ENCODE measurements around the gene PTCHD1. TPM values are rescaled to one million over a fixed set of nuclear protein-coding genes. Genes with fewer than 3 reads are reported as not detected.

PTCHD1 gene
- total RNA-seq, 1 experiment from 2014 or later, result not detected

DNA sequence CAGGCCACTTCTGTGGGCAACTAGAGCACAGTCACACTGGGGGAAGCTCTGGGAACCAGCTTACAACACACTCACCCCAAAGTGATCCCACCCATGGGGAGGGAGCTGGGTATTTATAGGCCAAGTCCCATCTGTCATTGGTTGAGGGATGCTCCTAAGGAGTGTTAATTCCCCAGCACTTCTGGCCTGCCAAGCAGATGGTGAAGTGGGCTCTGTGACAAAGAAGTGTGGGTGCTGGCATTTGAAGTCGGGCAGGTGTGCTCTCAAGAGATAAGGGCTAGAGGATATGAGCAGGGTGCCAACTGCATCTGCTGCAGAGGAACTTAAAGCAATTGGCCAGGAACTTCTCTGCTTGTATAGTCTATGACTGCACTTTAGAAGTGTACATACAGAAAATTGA, 30.9 kb downstream of the PTCHD1 start:
- DNase-seq (ENCODE audit: low read depth, low spot score), result no peak
- Histone ChIP-seq H2AFZ (ENCODE audit: low read depth, low read length, poor library complexity, severe bottlenecking) (no peak overlapping the region), H3K36me3 (ENCODE audit: control insufficient read depth in 1 of 2, insufficient read depth in 2 of 2, low read length in 2 of 2) (no peaks in the 10 kb centered on the region), H3K9me2 (ENCODE audit: insufficient read depth) (no peaks in the 10 kb centered on the region), H4K20me1 (ENCODE audit: insufficient read depth) (no peaks in the 10 kb centered on the region), H3K27me3 (ENCODE audit: insufficient read depth, low read length) (peaks cover 13% of the 10 kb centered on the region; the same call in 1 of the 2 replicates), H3K79me2 (ENCODE audit: insufficient read depth, low read length) (no peaks in the 10 kb centered on the region), H3K4me2 (ENCODE audit: low read length) (no peak overlapping the region), H3K4me1 (ENCODE audit: control insufficient read depth in 1 of 2, insufficient read depth in 2 of 2, low read length in 2 of 2) (no peaks in the 10 kb centered on the region), H3K9me3 (ENCODE audit: control insufficient read depth in 1 of 2, insufficient read depth in 1 of 2, low read depth in 1 of 2, low read length in 2 of 2) (no peaks in the 10 kb centered on the region), H3K4me3 (replicated peaks in 1 of 2; ENCODE audit: low read depth in 1 of 2, low read length in 2 of 2) (no peak overlapping the region), H3K27ac (ENCODE audit: low read depth, low read length) (no peak overlapping the region), H3K9ac (ENCODE audit: low read length) (no peak overlapping the region)
- CTCF ChIA-PET, result no interaction called here
- POLR2A ChIA-PET, result no interaction called here
- TF ChIP-seq TCF7L2 (IDR thresholded peaks at IDR 0.05; ENCODE audit: borderline replicate concordance, extremely low read depth, insufficient read depth, insufficient read length) (no peak), ZNF274 (IDR thresholded peaks at IDR 0.05; ENCODE audit: low read depth, low read length) (no peak), EGR1 (IDR thresholded peaks at IDR 0.05; ENCODE audit: low read depth) (no peak), YY1 (IDR thresholded peaks at IDR 0.05; ENCODE audit: extremely low read depth, insufficient replicate concordance, low read depth, low read length) (no peak), FOSL1 (IDR thresholded peaks at IDR 0.05; ENCODE audit: low read depth) (no peak)
- BruUV-seq (replicated peaks), result no TSS peak
- RAD21 ChIA-PET (ENCODE audit: low non-redundant PET in 1 of 2, low total read pairs in 2 of 2, uncharacterized antibody in 2 of 2, unreplicated experiment in 2 of 2), result no interaction called here
- intact Hi-C loops (cut with micrococcal nuclease), result no loop called here
- no peak for ATAC-seq

DNA sequence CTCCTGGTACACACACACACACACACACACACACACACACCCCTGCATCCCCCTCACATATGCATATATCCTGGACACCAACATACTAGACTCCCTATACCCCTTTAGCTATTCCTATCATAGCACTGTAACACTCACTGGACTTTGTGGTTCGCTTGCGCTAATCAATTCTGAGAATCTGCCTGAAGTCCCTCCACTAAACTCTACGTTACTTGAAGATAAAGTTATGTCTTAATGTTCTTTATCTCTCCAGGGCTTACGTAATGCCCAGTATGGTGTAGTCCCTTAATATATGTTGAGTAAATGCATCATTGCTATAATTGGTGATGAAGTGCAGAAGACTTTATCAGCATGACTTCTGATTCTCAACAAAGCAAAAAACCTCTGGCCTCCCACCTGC, 32.3 kb downstream of the PTCHD1 start:
- intact Hi-C loops (cut with micrococcal nuclease), result no loop called here
- TF ChIP-seq TCF7L2 (IDR thresholded peaks at IDR 0.05; ENCODE audit: borderline replicate concordance, extremely low read depth, insufficient read depth, insufficient read length) (no peak), FOSL1 (IDR thresholded peaks at IDR 0.05; ENCODE audit: low read depth) (no peak), ZNF274 (IDR thresholded peaks at IDR 0.05; ENCODE audit: low read depth, low read length) (no peak), ELF1 (IDR thresholded peaks at IDR 0.05; ENCODE audit: borderline replicate concordance, low read depth) (no peak), SIN3A (IDR thresholded peaks at IDR 0.05; ENCODE audit: low read depth) (no peak), RAD21 (IDR thresholded peaks at IDR 0.05; ENCODE audit: low read depth) (no peak), SRF (IDR thresholded peaks at IDR 0.05; ENCODE audit: low read depth) (no peak), EZH2 (IDR thresholded peaks at IDR 0.05) (no peak), CEBPB (IDR thresholded peaks at IDR 0.05; ENCODE audit: low read depth) (no peak), POLR2A (IDR thresholded peaks at IDR 0.05; ENCODE audit: borderline replicate concordance, extremely low read depth, insufficient read depth, insufficient read length) (no peak)
- TF ChIP-seq, protein P1, sequence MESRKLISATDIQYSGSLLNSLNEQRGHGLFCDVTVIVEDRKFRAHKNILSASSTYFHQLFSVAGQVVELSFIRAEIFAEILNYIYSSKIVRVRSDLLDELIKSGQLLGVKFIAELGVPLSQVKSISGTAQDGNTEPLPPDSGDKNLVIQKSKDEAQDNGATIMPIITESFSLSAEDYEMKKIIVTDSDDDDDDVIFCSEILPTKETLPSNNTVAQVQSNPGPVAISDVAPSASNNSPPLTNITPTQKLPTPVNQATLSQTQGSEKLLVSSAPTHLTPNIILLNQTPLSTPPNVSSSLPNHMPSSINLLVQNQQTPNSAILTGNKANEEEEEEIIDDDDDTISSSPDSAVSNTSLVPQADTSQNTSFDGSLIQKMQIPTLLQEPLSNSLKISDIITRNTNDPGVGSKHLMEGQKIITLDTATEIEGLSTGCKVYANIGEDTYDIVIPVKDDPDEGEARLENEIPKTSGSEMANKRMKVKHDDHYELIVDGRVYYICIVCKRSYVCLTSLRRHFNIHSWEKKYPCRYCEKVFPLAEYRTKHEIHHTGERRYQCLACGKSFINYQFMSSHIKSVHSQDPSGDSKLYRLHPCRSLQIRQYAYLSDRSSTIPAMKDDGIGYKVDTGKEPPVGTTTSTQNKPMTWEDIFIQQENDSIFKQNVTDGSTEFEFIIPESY (IDR thresholded peaks at IDR 0.05; ENCODE audit: extremely low read depth, insufficient replicate concordance, low read length), result no peak
- TF ChIP-seq, protein P2, sequence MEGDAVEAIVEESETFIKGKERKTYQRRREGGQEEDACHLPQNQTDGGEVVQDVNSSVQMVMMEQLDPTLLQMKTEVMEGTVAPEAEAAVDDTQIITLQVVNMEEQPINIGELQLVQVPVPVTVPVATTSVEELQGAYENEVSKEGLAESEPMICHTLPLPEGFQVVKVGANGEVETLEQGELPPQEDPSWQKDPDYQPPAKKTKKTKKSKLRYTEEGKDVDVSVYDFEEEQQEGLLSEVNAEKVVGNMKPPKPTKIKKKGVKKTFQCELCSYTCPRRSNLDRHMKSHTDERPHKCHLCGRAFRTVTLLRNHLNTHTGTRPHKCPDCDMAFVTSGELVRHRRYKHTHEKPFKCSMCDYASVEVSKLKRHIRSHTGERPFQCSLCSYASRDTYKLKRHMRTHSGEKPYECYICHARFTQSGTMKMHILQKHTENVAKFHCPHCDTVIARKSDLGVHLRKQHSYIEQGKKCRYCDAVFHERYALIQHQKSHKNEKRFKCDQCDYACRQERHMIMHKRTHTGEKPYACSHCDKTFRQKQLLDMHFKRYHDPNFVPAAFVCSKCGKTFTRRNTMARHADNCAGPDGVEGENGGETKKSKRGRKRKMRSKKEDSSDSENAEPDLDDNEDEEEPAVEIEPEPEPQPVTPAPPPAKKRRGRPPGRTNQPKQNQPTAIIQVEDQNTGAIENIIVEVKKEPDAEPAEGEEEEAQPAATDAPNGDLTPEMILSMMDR (IDR thresholded peaks at IDR 0.05 in 2 of 3, conservative IDR thresholded peaks at IDR 0.05 in 1 of 3; ENCODE audit: borderline replicate concordance in 1 of 3, insufficient read depth in 1 of 3, low read depth in 2 of 3, low read length in 2 of 3), result no peak
- no peak overlapping the region for H2AFZ ChIP-seq (ENCODE audit: low read depth, low read length, poor library complexity, severe bottlenecking)
- RAD21 ChIA-PET (ENCODE audit: low non-redundant PET in 1 of 2, low total read pairs in 2 of 2, uncharacterized antibody in 2 of 2, unreplicated experiment in 2 of 2), result no interaction called here
- no peak overlapping the region for H3K9ac ChIP-seq (ENCODE audit: low read length)
- DNase-seq (ENCODE audit: low read depth, low spot score) (no peak), ATAC-seq (no peak)
- no peaks in the 10 kb centered on the region for H3K36me3 ChIP-seq (ENCODE audit: control insufficient read depth in 1 of 2, insufficient read depth in 2 of 2, low read length in 2 of 2)
- H4K20me1 ChIP-seq (ENCODE audit: insufficient read depth), result no peaks in the 10 kb centered on the region
- POLR2A ChIA-PET, result no interaction called here
- no TSS peak for BruUV-seq (replicated peaks)
- no peaks in the 10 kb centered on the region for H3K4me1 ChIP-seq (ENCODE audit: control insufficient read depth in 1 of 2, insufficient read depth in 2 of 2, low read length in 2 of 2)
- H3K4me2 ChIP-seq (ENCODE audit: low read length), result no peak overlapping the region
- no peaks in the 10 kb centered on the region for H3K79me2 ChIP-seq (ENCODE audit: insufficient read depth, low read length)
- no peaks in the 10 kb centered on the region for H3K9me2 ChIP-seq (ENCODE audit: insufficient read depth)
- H3K9me3 ChIP-seq (ENCODE audit: control insufficient read depth in 1 of 2, insufficient read depth in 1 of 2, low read depth in 1 of 2, low read length in 2 of 2), result no peaks in the 10 kb centered on the region
- CTCF ChIA-PET, result no interaction called here
- no peak overlapping the region for H3K4me3 ChIP-seq (replicated peaks in 1 of 2; ENCODE audit: low read depth in 1 of 2, low read length in 2 of 2)
- no peak overlapping the region for H3K27ac ChIP-seq (ENCODE audit: low read depth, low read length)
- H3K27me3 ChIP-seq (ENCODE audit: insufficient read depth, low read length), result peaks cover 22% of the 10 kb centered on the region; the same call in 1 of the 2 replicates
